ENCODE data around the gene ADA.

The ADA gene

GRCh38 chr20:44637522-44638372 lies 13.8 kb downstream of the ADA start:
- Histone ChIP-seq H3K4me1 (ENCODE audit: low read depth, poor library complexity, severe bottlenecking) (peaks cover 31% of the 10 kb centered on the region), H3K79me2 (ENCODE audit: insufficient read depth, low read depth) (peaks cover 46% of the 10 kb centered on the region), H3K36me3 (ENCODE audit: insufficient read depth) (peaks cover 13% of the 10 kb centered on the region; the same call in 1 of the 2 replicates), H3K27ac (no peak overlapping the region), H3K27me3 (ENCODE audit: insufficient read depth, low read depth) (no peaks in the 10 kb centered on the region), H3K4me2 (no peak overlapping the region), H4K20me1 (ENCODE audit: insufficient read depth) (no peaks in the 10 kb centered on the region), H2AFZ (ENCODE audit: low read depth) (no peak overlapping the region), H3K9ac (no peak overlapping the region), H3K4me3 (IDR thresholded peaks at IDR 0.05; ENCODE audit: insufficient read depth, low read depth, low read length) (no peak overlapping the region)
- TF ChIP-seq CTCF (conservative IDR thresholded peaks at IDR 0.05; ENCODE audit: low read depth, low read length), result no peak

- H3K27me3 ChIP-seq (ENCODE audit: insufficient read depth, low read depth), result no peaks in the 10 kb centered on the region
- no peak overlapping the region for H2AFZ ChIP-seq (ENCODE audit: low read depth)
- no peak overlapping the region for H3K9ac ChIP-seq
- H3K79me2 ChIP-seq (ENCODE audit: insufficient read depth, low read depth), result peaks cover 45% of the 10 kb centered on the region
- no peak for TF ChIP-seq CTCF (conservative IDR thresholded peaks at IDR 0.05; ENCODE audit: low read depth, low read length)
- no peak overlapping the region for H3K4me2 ChIP-seq
- no peaks in the 10 kb centered on the region for H4K20me1 ChIP-seq (ENCODE audit: insufficient read depth)
- no peak overlapping the region for H3K4me3 ChIP-seq (IDR thresholded peaks at IDR 0.05; ENCODE audit: insufficient read depth, low read depth, low read length)
- peaks cover 13% of the 10 kb centered on the region; the same call in 1 of the 2 replicates for H3K36me3 ChIP-seq (ENCODE audit: insufficient read depth)
- H3K27ac ChIP-seq, result no peak overlapping the region
- peaks cover 24% of the 10 kb centered on the region for H3K4me1 ChIP-seq (ENCODE audit: low read depth, poor library complexity, severe bottlenecking)
Measured at GRCh38 chr20:44637042-44637441, 14.5 kb downstream of the ADA start.

GRCh38 chr20:44635877-44636276 lies 15.6 kb downstream of the ADA start:
- Histone ChIP-seq H3K4me1 (ENCODE audit: low read depth, poor library complexity, severe bottlenecking) (peaks cover 12% of the 10 kb centered on the region), H3K27me3 (ENCODE audit: insufficient read depth, low read depth) (no peaks in the 10 kb centered on the region), H4K20me1 (ENCODE audit: insufficient read depth) (no peaks in the 10 kb centered on the region), H3K27ac (no peak overlapping the region), H3K4me3 (IDR thresholded peaks at IDR 0.05; ENCODE audit: insufficient read depth, low read depth, low read length) (no peak overlapping the region), H3K36me3 (ENCODE audit: insufficient read depth) (peaks cover 13% of the 10 kb centered on the region; the same call in 1 of the 2 replicates), H3K79me2 (ENCODE audit: insufficient read depth, low read depth) (peaks cover 33% of the 10 kb centered on the region), H3K4me2 (no peak overlapping the region), H3K9ac (no peak overlapping the region), H2AFZ (ENCODE audit: low read depth) (no peak overlapping the region)
- TF ChIP-seq CTCF (conservative IDR thresholded peaks at IDR 0.05; ENCODE audit: low read depth, low read length), result no peak

- no peak overlapping the region for H2AFZ ChIP-seq (ENCODE audit: low read depth)
- no peak for TF ChIP-seq CTCF (conservative IDR thresholded peaks at IDR 0.05; ENCODE audit: low read depth, low read length)
- peaks cover 6% of the 10 kb centered on the region for H3K4me1 ChIP-seq (ENCODE audit: low read depth, poor library complexity, severe bottlenecking)
- peaks cover 13% of the 10 kb centered on the region; the same call in 1 of the 2 replicates for H3K36me3 ChIP-seq (ENCODE audit: insufficient read depth)
- H3K79me2 ChIP-seq (ENCODE audit: insufficient read depth, low read depth), result peaks cover 19% of the 10 kb centered on the region; the same call in 1 of the 2 replicates
- H4K20me1 ChIP-seq (ENCODE audit: insufficient read depth), result no peaks in the 10 kb centered on the region
- no peak overlapping the region for H3K9ac ChIP-seq
- H3K4me2 ChIP-seq, result no peak overlapping the region
- no peak overlapping the region for H3K4me3 ChIP-seq (IDR thresholded peaks at IDR 0.05; ENCODE audit: insufficient read depth, low read depth, low read length)
- H3K27ac ChIP-seq, result no peak overlapping the region
- H3K27me3 ChIP-seq (ENCODE audit: insufficient read depth, low read depth), result no peaks in the 10 kb centered on the region
Measured at GRCh38 chr20:44633872-44634600, 17.5 kb downstream of the ADA start.

Measured in KMS-11 (cell line).